ENCODE data around the gene BTBD9. TPM values are rescaled to one million over a fixed set of nuclear protein-coding genes. Genes with fewer than 3 reads are reported as not detected.

BTBD9 gene
- total and polyA plus RNA-seq, 2 donors (not counting 3 experiments of a cell fraction or from before 2014, with no cell fraction given), result 4.9 to 15.0 TPM

- Histone ChIP-seq H3K27ac (ENCODE audit: insufficient read depth, low read depth, low read length) (no peak overlapping the region), H3K27me3 (ENCODE audit: control insufficient read depth in 2 of 2, insufficient read depth in 2 of 2, low read length in 2 of 2) (no peaks in the 10 kb centered on the region), H3K9ac (replicated peaks; ENCODE audit: extremely low read depth, insufficient read depth, low read length) (no peak overlapping the region), H3K9me1 (replicated peaks; ENCODE audit: control insufficient read depth, extremely low read depth, insufficient read depth, low read length) (no peaks in the 10 kb centered on the region), H3K4me3 (replicated peaks in 1 of 3; ENCODE audit: insufficient read depth in 1 of 3, low read depth in 1 of 3, low read length in 3 of 3) (no peak overlapping the region), H3K79me2 (ENCODE audit: control insufficient read depth, insufficient read depth, low read length) (no peaks in the 10 kb centered on the region), H3K4me2 (ENCODE audit: insufficient read depth, low read length) (no peak overlapping the region), H2AFZ (ENCODE audit: low read depth, low read length) (no peak overlapping the region), H3K36me3 (ENCODE audit: control insufficient read depth in 2 of 2, extremely low read depth in 1 of 2, insufficient read depth in 2 of 2, low read length in 2 of 2) (no peaks in the 10 kb centered on the region), H3K4me1 (ENCODE audit: control insufficient read depth, extremely low read depth, insufficient read depth, low read length) (peaks cover 4% of the 10 kb centered on the region), H3K9me3 (replicated peaks; ENCODE audit: control insufficient read depth, insufficient read depth, low read length) (no peaks in the 10 kb centered on the region), H4K20me1 (replicated peaks; ENCODE audit: control insufficient read depth, extremely low read depth, insufficient read depth, low read length) (no peaks in the 10 kb centered on the region)
- ChIA-PET CTCF (interaction anchor here (1.3 to 3.2 kb wide), 7 partner anchors 8 to 728 kb away, joined by 3 to 16 read pairs (median 4); no protein-coding TSS in a partner anchor), POLR2A (interaction anchor here (0.6 kb wide), 1 partner anchor 699 kb away, joined by 3 read pairs; the partner anchor contains the start of gene ZFAND3)
- FAIRE-seq (peak; percentile 68), DNase-seq (ENCODE audit: low read depth, low spot score) (peak; percentile 22)
- dilution Hi-C loops (cut with MboI; ENCODE audit: extremely low pct_ligation_motif_present, low sequenced_read_pairs) (no loop called here), intact Hi-C loops (cut with micrococcal nuclease) (no loop called here)
- TSS peak; percentile 77 for BruUV-seq (replicated peaks)
- peak; percentile 62 for TF ChIP-seq FOS (IDR thresholded peaks at IDR 0.05; ENCODE audit: borderline replicate concordance, insufficient read depth, low read length)
- TF ChIP-seq MYC (IDR thresholded peaks at IDR 0.05; ENCODE audit: low read depth, low read length), result no peak
These were observed 121.0 kb downstream of the BTBD9 start for GRCh38 chr6:38518511-38519304.

DNA sequence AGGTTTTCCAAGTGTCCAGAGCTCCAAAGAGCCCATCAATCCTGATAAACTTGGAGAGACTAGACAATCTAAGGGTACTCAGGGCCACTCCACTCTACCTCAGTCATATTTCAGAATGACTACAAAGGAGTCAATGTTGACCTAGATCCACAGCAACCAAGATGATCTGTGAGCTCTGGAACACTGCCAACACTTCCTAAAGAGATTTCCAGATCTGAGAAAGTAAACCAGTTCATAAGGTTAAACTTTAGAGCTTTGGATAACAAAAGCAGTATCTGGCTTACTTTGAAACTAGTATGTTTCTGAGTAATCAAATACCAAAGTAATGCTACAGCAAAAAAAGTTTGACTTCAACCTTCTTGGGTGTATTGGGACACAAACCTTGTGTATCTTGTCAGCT is 122.7 kb downstream of the BTBD9 start:
- TF ChIP-seq JUN (IDR thresholded peaks at IDR 0.05; ENCODE audit: borderline replicate concordance, insufficient read depth, insufficient read length, low read depth) (no peak), GATA2 (IDR thresholded peaks at IDR 0.05; ENCODE audit: insufficient read depth, insufficient read length, low read depth, low read length) (no peak), EZH2 (IDR thresholded peaks at IDR 0.05; ENCODE audit: borderline replicate concordance, low read depth, low read length, severe bottlenecking) (no peak), MYC (IDR thresholded peaks at IDR 0.05; ENCODE audit: low read depth, low read length) (no peak), FOS (IDR thresholded peaks at IDR 0.05; ENCODE audit: borderline replicate concordance, insufficient read depth, low read length) (no peak), POLR2A (IDR thresholded peaks at IDR 0.05; ENCODE audit: low read depth, low read length) (no peak), POLR2AphosphoS5 (IDR thresholded peaks at IDR 0.05; ENCODE audit: insufficient read depth, low read depth, low read length) (no peak)
- TF ChIP-seq, protein P1, sequence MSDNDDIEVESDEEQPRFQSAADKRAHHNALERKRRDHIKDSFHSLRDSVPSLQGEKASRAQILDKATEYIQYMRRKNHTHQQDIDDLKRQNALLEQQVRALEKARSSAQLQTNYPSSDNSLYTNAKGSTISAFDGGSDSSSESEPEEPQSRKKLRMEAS (IDR thresholded peaks at IDR 0.05; ENCODE audit: insufficient read depth, insufficient read length), result no peak
- TF ChIP-seq, protein P2, sequence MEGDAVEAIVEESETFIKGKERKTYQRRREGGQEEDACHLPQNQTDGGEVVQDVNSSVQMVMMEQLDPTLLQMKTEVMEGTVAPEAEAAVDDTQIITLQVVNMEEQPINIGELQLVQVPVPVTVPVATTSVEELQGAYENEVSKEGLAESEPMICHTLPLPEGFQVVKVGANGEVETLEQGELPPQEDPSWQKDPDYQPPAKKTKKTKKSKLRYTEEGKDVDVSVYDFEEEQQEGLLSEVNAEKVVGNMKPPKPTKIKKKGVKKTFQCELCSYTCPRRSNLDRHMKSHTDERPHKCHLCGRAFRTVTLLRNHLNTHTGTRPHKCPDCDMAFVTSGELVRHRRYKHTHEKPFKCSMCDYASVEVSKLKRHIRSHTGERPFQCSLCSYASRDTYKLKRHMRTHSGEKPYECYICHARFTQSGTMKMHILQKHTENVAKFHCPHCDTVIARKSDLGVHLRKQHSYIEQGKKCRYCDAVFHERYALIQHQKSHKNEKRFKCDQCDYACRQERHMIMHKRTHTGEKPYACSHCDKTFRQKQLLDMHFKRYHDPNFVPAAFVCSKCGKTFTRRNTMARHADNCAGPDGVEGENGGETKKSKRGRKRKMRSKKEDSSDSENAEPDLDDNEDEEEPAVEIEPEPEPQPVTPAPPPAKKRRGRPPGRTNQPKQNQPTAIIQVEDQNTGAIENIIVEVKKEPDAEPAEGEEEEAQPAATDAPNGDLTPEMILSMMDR (IDR thresholded peaks at IDR 0.05; ENCODE audit: extremely low read depth in 1 of 2, insufficient read depth in 1 of 2, low read depth in 1 of 2, low read length in 2 of 2), result no peak
- no TSS peak for BruUV-seq (replicated peaks)
- Histone ChIP-seq H3K9me3 (replicated peaks; ENCODE audit: control insufficient read depth, insufficient read depth, low read length) (no peaks in the 10 kb centered on the region), H3K36me3 (ENCODE audit: control insufficient read depth in 2 of 2, extremely low read depth in 1 of 2, insufficient read depth in 2 of 2, low read length in 2 of 2) (no peaks in the 10 kb centered on the region), H3K4me3 (replicated peaks in 1 of 3; ENCODE audit: insufficient read depth in 1 of 3, low read depth in 1 of 3, low read length in 3 of 3) (no peak overlapping the region), H3K79me2 (ENCODE audit: control insufficient read depth, insufficient read depth, low read length) (no peaks in the 10 kb centered on the region), H2AFZ (ENCODE audit: low read depth, low read length) (no peak overlapping the region), H3K27ac (ENCODE audit: insufficient read depth, low read depth, low read length) (no peak overlapping the region), H3K9ac (replicated peaks; ENCODE audit: extremely low read depth, insufficient read depth, low read length) (no peak overlapping the region), H3K9me1 (replicated peaks; ENCODE audit: control insufficient read depth, extremely low read depth, insufficient read depth, low read length) (no peaks in the 10 kb centered on the region), H3K27me3 (ENCODE audit: control insufficient read depth in 2 of 2, insufficient read depth in 2 of 2, low read length in 2 of 2) (no peaks in the 10 kb centered on the region), H3K4me2 (ENCODE audit: insufficient read depth, low read length) (no peak overlapping the region), H4K20me1 (replicated peaks; ENCODE audit: control insufficient read depth, extremely low read depth, insufficient read depth, low read length) (no peaks in the 10 kb centered on the region), H3K4me1 (ENCODE audit: control insufficient read depth, extremely low read depth, insufficient read depth, low read length) (peaks cover 4% of the 10 kb centered on the region)
- no peak for DNase-seq (ENCODE audit: low read depth, low spot score)
- POLR2A ChIA-PET, result no interaction called here
- dilution Hi-C loops (cut with MboI; ENCODE audit: extremely low pct_ligation_motif_present, low sequenced_read_pairs), result no loop called here
- no peak for FAIRE-seq
- intact Hi-C loops (cut with micrococcal nuclease), result no loop called here
- CTCF ChIA-PET, result interaction anchor here (1.2 to 3.2 kb wide), 4 partner anchors 23 to 484 kb away, joined by 3 to 16 read pairs (median 9); no protein-coding TSS in a partner anchor

Measured in endothelial cell of umbilical vein (primary cell).